Stomach (tissue), 4 donors: ENCODE results near the gene ATG2B.

Experiments used
- POLR2A ChIP-seq, 4 donors: fragments of 450-650 bp; IDR thresholded peaks; one replicate each; pipeline ENCODE4 v1.6.1; 2016; ENCODE audit warnings: antibody characterized with exemption in 4 of 4, control low read depth in 2 of 4, mild to moderate bottlenecking in 1 of 4, moderate library complexity in 1 of 4
- POLR2AphosphoS5 ChIP-seq, 3 donors: sonication (generic); formaldehyde crosslinking; IDR thresholded peaks; one replicate each; pipeline ENCODE4 v1.6.1; 2016; ENCODE audit warnings: antibody characterized with exemption in 3 of 3
- TF ChIP-seq, protein P1 (sequence below), 7 experiments: fragments of 450-650 bp in 4 of 7; fragments of 200-600 bp in 3 of 7; sonication (generic) in 3 of 7; IDR thresholded peaks; one replicate each; pipeline ENCODE4 v1.5.1; 2016 to 2019; ENCODE audit warnings: antibody characterized with exemption in 7 of 7, control low read depth in 2 of 7, mild to moderate bottlenecking in 1 of 7

DNA sequence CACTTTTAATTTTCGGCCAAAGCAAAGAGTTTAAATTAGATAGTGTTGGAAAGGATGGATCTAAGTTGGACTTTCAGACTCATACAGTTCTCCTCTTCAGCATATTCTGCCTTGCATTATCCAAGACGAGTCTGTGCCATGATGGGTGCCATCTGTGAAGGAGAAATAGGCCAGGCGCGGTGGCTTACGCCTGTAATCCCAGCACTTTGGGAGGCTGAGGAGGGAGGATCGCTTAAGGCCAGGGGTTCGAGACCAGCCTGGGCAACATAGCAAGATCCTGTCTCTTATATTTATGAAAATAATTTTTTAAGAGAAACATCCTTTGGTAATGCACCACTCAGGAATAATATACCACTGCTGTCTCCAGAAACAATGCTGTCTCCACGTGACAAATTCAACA, 35.3 kb upstream of the ATG2B start:
- TF ChIP-seq, protein P1, sequence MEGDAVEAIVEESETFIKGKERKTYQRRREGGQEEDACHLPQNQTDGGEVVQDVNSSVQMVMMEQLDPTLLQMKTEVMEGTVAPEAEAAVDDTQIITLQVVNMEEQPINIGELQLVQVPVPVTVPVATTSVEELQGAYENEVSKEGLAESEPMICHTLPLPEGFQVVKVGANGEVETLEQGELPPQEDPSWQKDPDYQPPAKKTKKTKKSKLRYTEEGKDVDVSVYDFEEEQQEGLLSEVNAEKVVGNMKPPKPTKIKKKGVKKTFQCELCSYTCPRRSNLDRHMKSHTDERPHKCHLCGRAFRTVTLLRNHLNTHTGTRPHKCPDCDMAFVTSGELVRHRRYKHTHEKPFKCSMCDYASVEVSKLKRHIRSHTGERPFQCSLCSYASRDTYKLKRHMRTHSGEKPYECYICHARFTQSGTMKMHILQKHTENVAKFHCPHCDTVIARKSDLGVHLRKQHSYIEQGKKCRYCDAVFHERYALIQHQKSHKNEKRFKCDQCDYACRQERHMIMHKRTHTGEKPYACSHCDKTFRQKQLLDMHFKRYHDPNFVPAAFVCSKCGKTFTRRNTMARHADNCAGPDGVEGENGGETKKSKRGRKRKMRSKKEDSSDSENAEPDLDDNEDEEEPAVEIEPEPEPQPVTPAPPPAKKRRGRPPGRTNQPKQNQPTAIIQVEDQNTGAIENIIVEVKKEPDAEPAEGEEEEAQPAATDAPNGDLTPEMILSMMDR (IDR thresholded peaks at IDR 0.05): no peak
- TF ChIP-seq POLR2A (IDR thresholded peaks at IDR 0.05) (no peak), POLR2AphosphoS5 (IDR thresholded peaks at IDR 0.05) (no peak)
